Measurements from ENCODE around the gene YBX2.
"Not testable (repeated sequence)": the region's sequence is repeated elsewhere in the genome, so short reads cannot be mapped to it uniquely, and the experiment has no call there.

The YBX2 gene

DNA sequence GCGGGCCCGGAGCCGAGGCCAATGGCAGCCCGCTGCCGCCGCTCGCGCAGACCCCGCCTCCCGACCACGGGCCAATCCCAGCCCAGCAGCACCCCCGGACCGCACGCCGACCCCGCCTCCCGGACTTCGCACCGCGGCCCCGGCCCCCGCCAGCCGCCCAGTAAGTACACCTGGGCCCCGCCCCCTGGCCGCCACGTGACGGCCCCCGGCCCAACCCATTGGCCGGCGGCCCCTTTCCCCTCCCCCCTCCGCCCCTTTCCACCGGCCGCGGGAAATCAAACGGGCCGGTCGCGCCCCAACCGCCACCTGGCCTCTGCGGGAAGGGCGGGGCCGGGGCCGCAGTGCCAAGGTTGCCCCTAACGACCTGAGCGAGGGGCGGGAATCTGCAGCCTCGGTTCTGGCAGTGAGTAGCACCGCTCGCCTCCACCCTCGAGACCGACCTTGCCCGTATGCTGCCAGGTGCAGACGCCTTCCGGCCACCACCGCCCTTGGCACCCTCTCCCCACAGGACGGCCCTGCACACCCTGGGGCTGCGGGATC, at the start of gene YBX2:
Gene YBX2 (minus strand): TSS at position 26 of the 540 bp plus-strand sequence. CDS start 139 bp downstream, outside the sequence.
- FAIRE-seq: no peak

DNA sequence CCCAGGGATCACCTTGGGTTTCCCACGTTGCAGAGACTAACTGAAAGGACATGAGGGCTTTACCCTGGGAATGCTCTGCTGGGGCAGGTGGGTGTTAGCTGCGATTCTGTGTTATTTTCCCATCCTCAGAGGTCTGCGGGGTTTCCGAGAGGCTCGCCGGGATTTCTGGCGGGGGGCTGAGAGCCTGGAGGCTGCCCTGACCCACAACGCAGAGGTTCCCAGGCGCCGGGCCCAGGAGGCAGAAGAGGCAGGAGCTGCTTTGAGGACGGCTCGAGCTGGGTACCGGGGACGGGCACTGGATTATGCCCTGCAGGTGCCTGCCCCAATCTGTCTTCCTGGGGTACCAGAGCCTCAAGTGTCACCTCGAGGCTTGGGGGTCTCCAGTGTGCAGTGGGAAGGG, 48.8 kb upstream of the YBX2 start:
- FAIRE-seq: no peak

DNA sequence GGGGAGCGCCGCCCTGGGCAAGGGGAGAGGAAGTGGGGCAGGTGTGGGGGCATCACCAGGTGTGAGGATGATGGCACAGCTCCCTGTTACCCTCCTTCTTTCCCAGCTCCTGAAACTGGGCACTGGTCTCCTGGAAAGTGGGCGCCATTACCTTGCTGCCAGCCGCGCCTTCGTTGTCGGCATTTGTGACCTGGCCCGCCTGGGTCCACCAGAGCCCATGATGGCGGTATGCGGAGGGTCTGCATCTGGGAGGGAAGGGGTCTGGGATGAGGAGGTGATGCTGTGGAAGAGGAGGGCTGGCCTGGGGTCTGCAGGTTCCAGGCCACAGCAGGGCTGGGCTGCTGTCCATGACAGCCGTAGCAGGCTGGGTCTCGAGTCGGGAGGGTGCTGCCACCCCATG, 47.4 kb upstream of the YBX2 start:
- no peak for FAIRE-seq

- no peak for FAIRE-seq
Observed at GRCh38 chr17:7340179-7340578, 45.7 kb upstream of the YBX2 start.

- not testable (repeated sequence) for FAIRE-seq
Observed at GRCh38 chr17:7337600-7337999, 43.2 kb upstream of the YBX2 start.

DNA sequence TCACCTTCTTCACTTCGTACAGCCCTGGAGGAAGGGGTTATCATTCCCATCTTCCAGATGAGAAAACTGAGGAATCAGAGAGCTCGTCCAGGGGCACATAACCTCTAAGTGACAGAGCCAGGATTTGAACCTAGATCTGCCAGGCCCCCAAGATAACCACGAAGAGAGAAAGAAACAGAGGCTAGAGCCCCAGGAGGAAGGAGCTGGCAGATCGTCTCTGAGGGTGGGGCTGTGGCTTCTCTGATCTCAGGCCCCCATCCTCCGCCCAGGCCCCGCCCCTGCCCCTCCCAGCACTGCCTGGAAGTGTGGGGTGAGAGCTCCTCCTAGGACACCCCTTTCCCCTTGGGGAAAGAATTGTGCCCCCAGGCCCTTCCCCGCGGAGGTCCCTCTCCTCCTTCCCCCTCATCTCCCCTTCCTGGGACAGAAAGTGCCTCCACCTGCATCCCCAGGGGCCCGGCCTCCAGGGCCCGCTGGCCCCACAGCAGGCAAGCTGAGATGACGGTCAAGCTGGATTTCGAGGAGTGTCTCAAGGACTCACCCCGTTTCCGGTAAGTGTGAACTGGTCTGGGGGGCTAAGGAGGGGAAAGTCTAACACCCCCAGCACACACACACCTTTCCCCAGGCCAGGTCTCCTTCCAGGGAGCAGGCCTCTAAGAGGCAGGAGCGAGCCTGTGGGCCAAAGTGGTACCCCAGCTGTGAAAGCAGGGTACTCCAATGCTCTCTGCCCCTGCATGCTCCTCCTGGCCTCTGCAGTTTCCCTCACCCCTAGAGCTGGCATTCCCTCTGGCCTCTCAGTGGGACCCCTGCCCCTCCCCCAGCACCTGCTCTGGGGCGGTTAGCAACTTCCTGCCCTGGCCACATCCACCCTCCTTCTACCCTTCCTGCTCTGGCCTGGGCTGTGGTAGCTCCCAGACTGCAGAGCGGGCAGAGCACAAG, 42.1 kb upstream of the YBX2 start, which contains the start of gene ACAP1:
Gene ACAP1 (plus strand): TSS at position 290 of the 936 bp plus-strand sequence. CDS start 206 bp downstream, at position 496.
- FAIRE-seq: no peak

DNA sequence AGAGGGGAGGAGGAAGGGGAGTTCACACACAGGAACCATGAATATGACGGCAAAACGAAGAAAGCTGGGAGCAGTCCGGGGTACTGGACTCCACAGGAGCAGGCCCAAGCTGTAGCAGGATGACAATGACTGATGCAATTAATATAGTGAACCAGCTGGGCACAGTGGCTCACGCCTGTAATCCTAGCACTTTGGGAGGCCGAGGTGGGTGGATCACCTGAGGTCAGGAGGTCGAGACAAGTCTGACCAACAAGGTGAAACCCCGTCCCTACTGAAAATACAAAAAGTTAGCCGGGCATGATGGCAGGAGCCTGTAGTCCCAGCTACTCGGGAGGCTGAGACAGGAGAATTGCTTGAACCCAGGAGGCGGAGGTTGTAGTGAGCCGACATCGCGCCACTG, 41.3 kb upstream of the YBX2 start:
- FAIRE-seq: not testable (repeated sequence)

GRCh38 chr17:7334938-7335538, 40.6 kb upstream of the YBX2 start:
- no peak for FAIRE-seq

DNA sequence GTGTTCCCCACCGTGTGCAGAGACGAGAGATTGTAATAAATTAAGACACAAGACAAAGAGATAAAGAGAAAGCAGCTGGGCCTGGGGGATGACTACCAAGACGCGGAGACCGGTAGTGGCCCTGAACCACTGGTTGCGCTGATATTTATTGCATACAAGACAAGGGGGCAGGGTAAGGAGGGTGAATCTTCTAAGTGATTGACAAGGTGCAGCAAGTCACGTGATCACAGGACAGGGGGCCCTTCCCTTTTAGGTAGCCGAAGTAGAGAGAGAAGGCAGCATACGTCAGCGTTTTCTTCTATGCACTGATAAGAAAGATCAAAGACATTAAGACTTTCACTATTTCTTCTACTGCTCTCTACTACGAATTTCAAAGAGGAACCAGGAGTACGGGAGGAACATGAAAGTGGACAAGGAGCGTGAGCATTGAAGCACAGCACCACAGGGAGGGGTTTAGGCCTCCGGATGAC, 38.2 kb upstream of the YBX2 start:
- not testable (repeated sequence) for FAIRE-seq

- no peak for FAIRE-seq
Observed at GRCh38 chr17:7332111-7332510, 37.7 kb upstream of the YBX2 start.

DNA sequence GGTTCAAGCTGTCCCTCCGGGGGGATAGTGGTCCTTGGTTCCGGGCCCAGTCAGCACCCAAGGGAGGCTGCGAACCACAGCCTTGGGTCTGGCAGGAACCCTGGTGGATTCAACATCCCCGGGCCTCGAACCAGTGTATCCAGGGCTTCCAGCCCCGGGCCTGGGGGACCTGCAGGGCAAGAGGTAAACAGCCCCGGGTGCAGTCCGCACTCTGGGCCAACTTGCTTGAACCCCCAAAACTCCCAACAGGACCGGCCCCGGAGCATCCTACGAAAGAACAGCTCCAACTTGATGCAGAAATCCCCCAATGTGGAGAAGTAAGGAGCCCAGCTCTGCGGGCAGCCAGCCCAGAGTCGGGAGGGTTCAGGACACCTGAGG, 36.2 kb upstream of the YBX2 start:
- no peak for FAIRE-seq

DNA sequence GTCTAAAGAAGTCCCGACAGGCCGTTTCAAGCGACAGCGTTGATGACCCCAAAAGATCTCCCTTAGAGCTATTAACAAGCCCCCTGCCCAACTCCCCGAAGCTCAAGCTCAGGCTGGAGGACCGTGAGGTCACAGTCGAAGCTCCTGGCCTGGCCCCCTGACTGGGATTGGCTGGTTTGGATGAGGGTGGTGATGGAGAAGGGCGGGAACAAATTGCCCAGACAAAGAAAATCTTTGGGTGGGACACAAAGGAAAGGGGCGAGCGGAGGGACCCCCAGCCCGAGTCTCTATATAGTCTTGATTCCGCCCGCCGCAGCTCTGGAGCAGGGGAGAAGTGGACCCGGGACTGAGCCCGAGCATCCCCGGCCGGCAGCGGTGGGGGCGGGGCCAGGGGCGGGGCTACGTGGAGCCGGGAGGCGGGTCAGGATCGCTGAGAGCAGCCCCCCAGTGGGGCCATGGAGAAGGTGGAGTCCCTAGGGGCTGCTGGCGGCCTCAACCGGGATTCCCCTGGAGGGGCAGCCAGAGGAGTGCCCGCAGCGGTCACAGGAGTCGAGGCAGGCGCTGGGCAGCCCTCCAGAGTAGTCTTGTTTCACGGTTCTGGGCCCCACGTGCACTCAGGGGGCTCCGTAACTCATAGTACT, 35.7 kb upstream of the YBX2 start:
- FAIRE-seq: no peak

GRCh38 chr17:7329374-7329996, 35.0 kb upstream of the YBX2 start:
- FAIRE-seq: peak; percentile 53

DNA sequence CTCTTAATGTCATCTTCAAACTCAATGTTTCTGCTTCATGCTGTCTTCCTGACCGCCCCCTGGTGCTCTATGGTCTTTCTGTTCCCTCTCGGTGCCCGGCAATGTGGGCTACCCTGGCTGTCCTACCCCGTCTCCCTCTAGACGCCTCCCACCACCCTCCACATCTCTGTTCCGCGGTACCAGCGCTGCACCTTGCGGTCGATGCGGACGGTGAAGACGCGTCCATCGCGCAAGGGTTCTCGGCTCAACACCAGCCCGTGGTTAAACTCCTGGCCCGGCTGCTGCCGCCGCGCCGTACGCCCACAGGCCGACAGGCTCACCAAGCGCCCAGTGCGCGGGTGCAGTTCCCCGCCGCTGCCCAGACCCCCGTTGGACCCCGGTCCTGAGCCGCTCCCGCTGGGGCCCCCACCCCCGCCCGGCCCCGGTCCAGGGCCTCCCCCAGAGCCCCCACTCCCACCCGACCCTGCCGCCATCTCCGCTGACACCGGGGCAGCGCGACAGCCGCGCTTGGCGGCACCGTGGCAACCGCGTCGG, 34.5 kb upstream of the YBX2 start, which contains the start of gene NEURL4:
Gene NEURL4 (minus strand): TSS at position 496 of the 534 bp plus-strand sequence. CDS start 23 bp downstream, at position 473.
- no peak for FAIRE-seq

- FAIRE-seq: no peak
Observed at GRCh38 chr17:7328009-7328408, 33.6 kb upstream of the YBX2 start.

- no peak for FAIRE-seq
Observed at GRCh38 chr17:7327501-7327900, 33.1 kb upstream of the YBX2 start.

GRCh38 chr17:7327056-7327455, 32.6 kb upstream of the YBX2 start:
- no peak for FAIRE-seq

- no peak for FAIRE-seq
Observed at GRCh38 chr17:7326186-7326585, 31.7 kb upstream of the YBX2 start.

GRCh38 chr17:7325031-7325528, 30.6 kb upstream of the YBX2 start:
- FAIRE-seq: no peak

- no peak for FAIRE-seq
Observed at GRCh38 chr17:7324438-7324779, 30.0 kb upstream of the YBX2 start.

- FAIRE-seq: no peak
Observed at GRCh38 chr17:7323731-7324437, 29.4 kb upstream of the YBX2 start.
